Measurements from ENCODE around the gene OCIAD2.
"Not testable (repeated sequence)": the region's sequence is repeated elsewhere in the genome, so short reads cannot be mapped to it uniquely, and the experiment has no call there.

OCIAD2 gene

DNA sequence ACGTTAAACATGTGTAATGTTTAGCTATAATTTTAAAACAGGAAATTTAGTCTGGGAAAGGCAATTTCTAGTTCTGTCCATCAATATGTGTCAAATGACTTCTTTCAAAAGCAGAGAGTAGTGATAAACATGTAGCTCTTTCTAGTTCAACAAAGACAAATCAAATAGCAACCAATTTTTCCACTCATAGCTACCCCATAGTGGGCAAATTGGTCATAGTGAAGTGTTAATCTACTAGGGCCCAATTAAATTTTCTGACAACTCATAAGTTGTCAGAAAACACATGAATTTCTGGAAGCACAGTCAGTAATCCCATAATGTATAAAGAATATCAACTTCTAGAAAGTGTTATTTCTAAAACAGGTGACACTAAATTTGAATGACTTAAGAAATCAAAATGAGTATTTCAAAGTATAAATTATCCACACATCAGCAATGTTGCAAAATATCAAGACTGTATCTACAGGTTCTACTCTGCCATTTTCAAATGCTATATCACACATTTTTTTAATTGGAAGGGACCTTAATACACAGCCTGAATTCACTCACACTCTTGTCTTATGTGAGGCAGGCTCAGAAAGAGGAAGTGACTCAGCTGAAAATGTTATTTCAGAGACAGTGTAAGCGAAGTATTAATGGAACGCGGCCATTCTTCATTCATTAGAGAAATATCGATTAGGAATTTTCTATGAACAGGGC is 7.7 kb downstream of the OCIAD2 start:
- Histone ChIP-seq H3K27me3 (replicated peaks; ENCODE audit: control insufficient read depth, insufficient read depth, low read length, poor library complexity, severe bottlenecking) (no peaks in the 10 kb centered on the region), H3K4me1 (ENCODE audit: control insufficient read depth, insufficient read depth, low read length, poor library complexity, severe bottlenecking) (no peaks in the 10 kb centered on the region), H3K9me3 (ENCODE audit: control insufficient read depth, low read length) (no peaks in the 10 kb centered on the region), H3K4me3 (ENCODE audit: insufficient read depth, low read depth, low read length, poor library complexity, severe bottlenecking) (no peak overlapping the region), H3K27ac (ENCODE audit: insufficient read depth, low read length, poor library complexity, severe bottlenecking) (no peak overlapping the region), H3K36me3 (ENCODE audit: control insufficient read depth, insufficient read depth, low read length) (peaks cover 57% of the 10 kb centered on the region)
- DNase-seq: no peak

DNA sequence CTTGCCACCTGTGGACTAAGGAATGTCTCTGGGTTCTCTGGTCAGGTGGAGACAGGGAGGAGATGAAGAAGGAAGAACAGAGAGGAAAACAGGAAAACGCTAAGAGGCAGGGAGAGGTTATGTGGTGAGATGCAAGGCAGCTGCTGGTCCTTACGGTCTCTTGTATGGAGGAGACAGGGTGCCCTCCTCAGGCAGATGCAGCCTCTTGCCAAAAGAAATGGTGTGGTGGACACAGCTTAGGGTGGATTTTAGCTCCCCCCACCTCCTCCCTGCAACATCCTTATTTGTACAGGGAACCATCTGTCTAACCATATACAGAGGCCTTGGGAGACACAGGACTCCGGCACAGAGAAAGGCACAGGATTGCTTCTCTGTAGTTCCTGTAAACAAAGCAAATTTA is 9.7 kb downstream of the OCIAD2 start:
- Histone ChIP-seq H3K27ac (ENCODE audit: insufficient read depth, low read length, poor library complexity, severe bottlenecking) (no peak overlapping the region), H3K4me1 (ENCODE audit: control insufficient read depth, insufficient read depth, low read length, poor library complexity, severe bottlenecking) (no peaks in the 10 kb centered on the region), H3K4me3 (ENCODE audit: insufficient read depth, low read depth, low read length, poor library complexity, severe bottlenecking) (no peak overlapping the region), H3K36me3 (ENCODE audit: control insufficient read depth, insufficient read depth, low read length) (peaks cover 66% of the 10 kb centered on the region), H3K9me3 (ENCODE audit: control insufficient read depth, low read length) (no peaks in the 10 kb centered on the region), H3K27me3 (replicated peaks; ENCODE audit: control insufficient read depth, insufficient read depth, low read length, poor library complexity, severe bottlenecking) (no peaks in the 10 kb centered on the region)
- no peak for DNase-seq

GRCh38 chr4:48891028-48891619 is 15.4 kb downstream of the OCIAD2 start:
- Histone ChIP-seq H3K36me3 (ENCODE audit: control insufficient read depth, insufficient read depth, low read length) (peaks cover 51% of the 10 kb centered on the region), H3K9me3 (ENCODE audit: control insufficient read depth, low read length) (no peaks in the 10 kb centered on the region), H3K27me3 (replicated peaks; ENCODE audit: control insufficient read depth, insufficient read depth, low read length, poor library complexity, severe bottlenecking) (no peaks in the 10 kb centered on the region), H3K4me1 (ENCODE audit: control insufficient read depth, insufficient read depth, low read length, poor library complexity, severe bottlenecking) (no peaks in the 10 kb centered on the region), H3K27ac (ENCODE audit: insufficient read depth, low read length, poor library complexity, severe bottlenecking) (no peak overlapping the region), H3K4me3 (ENCODE audit: insufficient read depth, low read depth, low read length, poor library complexity, severe bottlenecking) (no peak overlapping the region)
- DNase-seq: no peak

DNA sequence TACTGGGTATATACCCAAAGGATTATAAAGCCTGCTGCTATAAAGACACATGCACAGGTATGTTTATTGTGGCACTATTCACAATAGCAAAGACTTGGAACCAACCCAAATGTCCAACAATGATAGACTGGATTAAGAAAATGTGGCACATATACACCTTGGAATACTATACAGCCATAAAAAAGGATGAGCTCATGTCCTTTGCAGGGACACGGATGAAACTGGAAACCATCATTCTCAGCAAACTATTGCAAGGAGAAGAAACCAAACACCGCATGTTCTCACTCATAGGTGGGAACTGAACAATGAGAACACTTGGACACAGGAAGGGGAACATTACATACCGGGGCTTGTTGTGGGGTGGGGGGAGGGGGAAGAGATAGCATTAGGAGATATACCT is 16.8 kb downstream of the OCIAD2 start:
- not testable (repeated sequence) for H3K4me3 ChIP-seq (ENCODE audit: insufficient read depth, low read depth, low read length, poor library complexity, severe bottlenecking); H3K9me3 ChIP-seq (ENCODE audit: control insufficient read depth, low read length); H3K27me3 ChIP-seq (replicated peaks; ENCODE audit: control insufficient read depth, insufficient read depth, low read length, poor library complexity, severe bottlenecking); H3K4me1 ChIP-seq (ENCODE audit: control insufficient read depth, insufficient read depth, low read length, poor library complexity, severe bottlenecking); H3K27ac ChIP-seq (ENCODE audit: insufficient read depth, low read length, poor library complexity, severe bottlenecking); DNase-seq
- peaks cover 41% of the 10 kb centered on the region for H3K36me3 ChIP-seq (ENCODE audit: control insufficient read depth, insufficient read depth, low read length)

- H3K4me1 ChIP-seq (ENCODE audit: control insufficient read depth, insufficient read depth, low read length, poor library complexity, severe bottlenecking); DNase-seq; H3K27me3 ChIP-seq (replicated peaks; ENCODE audit: control insufficient read depth, insufficient read depth, low read length, poor library complexity, severe bottlenecking); H3K27ac ChIP-seq (ENCODE audit: insufficient read depth, low read length, poor library complexity, severe bottlenecking); H3K4me3 ChIP-seq (ENCODE audit: insufficient read depth, low read depth, low read length, poor library complexity, severe bottlenecking); H3K9me3 ChIP-seq (ENCODE audit: control insufficient read depth, low read length); H3K36me3 ChIP-seq (ENCODE audit: control insufficient read depth, insufficient read depth, low read length): not testable (repeated sequence)
These were observed 24.9 kb downstream of the OCIAD2 start for GRCh38 chr4:48881646-48882045.

GRCh38 chr4:48879561-48880442 is 26.8 kb downstream of the OCIAD2 start:
- H3K4me1 ChIP-seq (ENCODE audit: control insufficient read depth, insufficient read depth, low read length, poor library complexity, severe bottlenecking): no peaks in the 10 kb centered on the region
- H3K27me3 ChIP-seq (replicated peaks; ENCODE audit: control insufficient read depth, insufficient read depth, low read length, poor library complexity, severe bottlenecking): no peaks in the 10 kb centered on the region
- no peak overlapping the region for H3K27ac ChIP-seq (ENCODE audit: insufficient read depth, low read length, poor library complexity, severe bottlenecking)
- H3K4me3 ChIP-seq (ENCODE audit: insufficient read depth, low read depth, low read length, poor library complexity, severe bottlenecking): no peak overlapping the region
- no peaks in the 10 kb centered on the region for H3K36me3 ChIP-seq (ENCODE audit: control insufficient read depth, insufficient read depth, low read length)
- DNase-seq: no peak
- H3K9me3 ChIP-seq (ENCODE audit: control insufficient read depth, low read length): no peaks in the 10 kb centered on the region

- H3K4me3 ChIP-seq (ENCODE audit: insufficient read depth, low read depth, low read length, poor library complexity, severe bottlenecking): no peak overlapping the region
- DNase-seq: no peak
- H3K9me3 ChIP-seq (ENCODE audit: control insufficient read depth, low read length): no peaks in the 10 kb centered on the region
- no peaks in the 10 kb centered on the region for H3K4me1 ChIP-seq (ENCODE audit: control insufficient read depth, insufficient read depth, low read length, poor library complexity, severe bottlenecking)
- no peaks in the 10 kb centered on the region for H3K36me3 ChIP-seq (ENCODE audit: control insufficient read depth, insufficient read depth, low read length)
- no peaks in the 10 kb centered on the region for H3K27me3 ChIP-seq (replicated peaks; ENCODE audit: control insufficient read depth, insufficient read depth, low read length, poor library complexity, severe bottlenecking)
- no peak overlapping the region for H3K27ac ChIP-seq (ENCODE audit: insufficient read depth, low read length, poor library complexity, severe bottlenecking)
These were observed 28.6 kb downstream of the OCIAD2 start for GRCh38 chr4:48877827-48878535.

DNA sequence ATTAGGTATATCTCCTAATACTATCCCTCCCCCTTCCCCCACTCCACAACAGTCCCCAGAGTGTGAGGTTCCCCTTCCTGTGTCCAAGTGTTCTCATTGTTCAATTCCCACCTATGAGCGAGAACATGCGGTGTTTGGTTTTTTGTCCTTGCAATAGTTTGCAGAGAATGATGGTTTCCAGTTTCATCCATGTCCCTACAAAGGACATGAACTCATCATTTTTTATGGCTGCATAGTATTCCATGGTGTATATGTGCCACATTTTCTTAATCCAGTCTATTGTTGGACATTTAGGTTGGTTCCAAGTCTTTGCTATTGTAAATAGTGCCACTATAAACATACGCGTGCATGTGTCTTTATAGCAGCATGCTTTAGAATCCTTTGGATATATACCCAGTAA is 41.9 kb downstream of the OCIAD2 start:
- not testable (repeated sequence) for H3K4me1 ChIP-seq (ENCODE audit: control insufficient read depth, insufficient read depth, low read length, poor library complexity, severe bottlenecking); DNase-seq; H3K4me3 ChIP-seq (ENCODE audit: insufficient read depth, low read depth, low read length, poor library complexity, severe bottlenecking); H3K9me3 ChIP-seq (ENCODE audit: control insufficient read depth, low read length); H3K27me3 ChIP-seq (replicated peaks; ENCODE audit: control insufficient read depth, insufficient read depth, low read length, poor library complexity, severe bottlenecking); H3K27ac ChIP-seq (ENCODE audit: insufficient read depth, low read length, poor library complexity, severe bottlenecking); H3K36me3 ChIP-seq (ENCODE audit: control insufficient read depth, insufficient read depth, low read length)

DNA sequence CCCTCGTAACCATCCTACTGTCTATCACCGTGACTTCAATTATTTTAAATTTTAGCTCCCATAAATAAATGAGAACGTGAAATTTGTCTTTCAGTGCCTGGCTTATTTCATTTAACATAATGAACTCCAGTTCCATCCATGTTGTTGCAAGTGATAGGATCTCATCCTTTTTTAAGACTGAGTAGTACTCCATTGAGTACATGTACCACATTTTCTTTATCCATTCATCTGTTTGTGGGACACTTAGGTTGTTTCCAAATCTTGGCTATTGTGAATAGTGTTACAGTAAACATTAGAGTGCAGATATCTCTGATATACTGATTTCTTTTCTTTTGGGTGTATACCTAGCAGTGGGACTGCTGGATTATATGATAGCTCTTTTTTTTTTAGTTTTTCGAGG is 42.8 kb downstream of the OCIAD2 start:
- no peak for DNase-seq
- H3K9me3 ChIP-seq (ENCODE audit: control insufficient read depth, low read length): no peaks in the 10 kb centered on the region
- no peak overlapping the region for H3K4me3 ChIP-seq (ENCODE audit: insufficient read depth, low read depth, low read length, poor library complexity, severe bottlenecking)
- H3K4me1 ChIP-seq (ENCODE audit: control insufficient read depth, insufficient read depth, low read length, poor library complexity, severe bottlenecking): no peaks in the 10 kb centered on the region
- H3K27me3 ChIP-seq (replicated peaks; ENCODE audit: control insufficient read depth, insufficient read depth, low read length, poor library complexity, severe bottlenecking): no peaks in the 10 kb centered on the region
- H3K36me3 ChIP-seq (ENCODE audit: control insufficient read depth, insufficient read depth, low read length): peaks cover 7% of the 10 kb centered on the region
- no peak overlapping the region for H3K27ac ChIP-seq (ENCODE audit: insufficient read depth, low read length, poor library complexity, severe bottlenecking)

Measured in effector memory CD4-positive, alpha-beta T cell (primary cell).